CD4-positive, alpha-beta T cell (primary cell): Measurements from ENCODE around the gene POLR1E. TPM values are rescaled to one million over a fixed set of nuclear protein-coding genes. Genes with fewer than 3 reads are reported as not detected.

ENCODE experiments used
- ATAC-seq: fragments of 200-7000 bp; cut with Tn5 transposase; one replicate; pipeline ENCODE4 v1.10.0; 2022; ENCODE audit warnings: mild to moderate bottlenecking; ENCODE audit not compliant: poor library complexity
- CTCF ChIA-PET: fragments of 350-600 bp; sonication (Branson Sonifier 250); formaldehyde crosslinking; loops from one replicate; lab custom pipeline; 2021; ENCODE audit warnings: antibody characterized with exemption, inconsistent platforms; lab: Charles Lee
- POLR2A ChIA-PET: fragments of 350-600 bp; sonication (Branson Sonifier 250); formaldehyde crosslinking; loops from one replicate; lab custom pipeline; 2021; ENCODE audit warnings: antibody characterized with exemption, inconsistent platforms; lab: Charles Lee
- DNase-seq, 14 experiments: peaks; one replicate each; pipeline ENCODE4 v3.0.0-alpha.2; 2013 to 2020; ENCODE audit warnings: mixed read lengths in 2 of 14
- H3K27ac ChIP-seq, 2 donors: one replicate each; pipeline versions ENCODE4 v1.5.1 to v1.7.0; 2013; ENCODE audit warnings: low read length in 2 of 2, low read depth in 1 of 2, mild to moderate bottlenecking in 1 of 2
- H3K27me3 ChIP-seq, 2 experiments: 1 replicate in 1 of 2; 2 replicates in 1 of 2; pipeline versions ENCODE4 v1.6.1 to v1.7.0; 2013; ENCODE audit warnings: low read length in 2 of 2, control low read depth in 1 of 2, mild to moderate bottlenecking in 1 of 2, moderate library complexity in 1 of 2; ENCODE audit not compliant: insufficient read depth in 2 of 2, control insufficient read depth in 1 of 2
- H3K36me3 ChIP-seq: one replicate; pipeline ENCODE4 v1.6.1; 2013; ENCODE audit warnings: low read length, control low read depth; ENCODE audit not compliant: insufficient read depth
- H3K4me1 ChIP-seq: one replicate; pipeline ENCODE4 v1.6.1; 2013; ENCODE audit warnings: low read length, control low read depth; ENCODE audit not compliant: insufficient read depth
- H3K4me3 ChIP-seq: one replicate; pipeline ENCODE4 v1.5.1; 2013; ENCODE audit warnings: mild to moderate bottlenecking, low read length, moderate library complexity
- H3K9me3 ChIP-seq, 2 experiments: 1 replicate in 1 of 2; 2 replicates in 1 of 2; pipeline versions ENCODE4 v1.6.1 to v1.7.0; 2013; ENCODE audit warnings: low read length in 2 of 2, mild to moderate bottlenecking in 2 of 2, control low read depth in 1 of 2, moderate library complexity in 1 of 2; ENCODE audit not compliant: control insufficient read depth in 1 of 2, insufficient read depth in 1 of 2
- H3K27ac Mint-ChIP-seq: one replicate; pipeline ENCODE4 v1.8.0; 2020; ENCODE audit warnings: mixed read lengths
- H3K27me3 Mint-ChIP-seq: one replicate; pipeline ENCODE4 v1.8.0; 2021; ENCODE audit warnings: mixed read lengths
- H3K36me3 Mint-ChIP-seq: one replicate; pipeline ENCODE4 v1.8.0; 2021; ENCODE audit warnings: low read depth, mixed read lengths
- H3K4me1 Mint-ChIP-seq: one replicate; pipeline ENCODE4 v1.8.0; 2021; ENCODE audit warnings: low read depth, mixed read lengths
- H3K4me3 Mint-ChIP-seq: one replicate; pipeline ENCODE4 v1.8.0; 2020; ENCODE audit warnings: mild to moderate bottlenecking, mixed read lengths
- H3K9me3 Mint-ChIP-seq: one replicate; pipeline ENCODE4 v1.8.0; 2020; ENCODE audit warnings: mixed read lengths
- CTCF ChIP-seq: fragments of 200-600 bp; IDR thresholded peaks from one replicate; pipeline ENCODE4 v1.8.0; 2022; ENCODE audit warnings: antibody characterized with exemption, mild to moderate bottlenecking
- intact Hi-C, 2 experiments: fragments of 100-400 bp; cut with DNase I in 1 of 2; cut with micrococcal nuclease in 1 of 2; formaldehyde crosslinking; loops; one replicate each; pipeline versions ENCODE4 v1.15.1 to v1.9.0; 2023 to 2025; cut with DNase I, micrococcal nuclease
- total RNA-seq, 174 experiments: library from RNA in 2 of 174; stranded (reverse) in 2 of 174; gene quantifications; one replicate each; pipeline ENCODE4 v1.2.3 and lab custom pipeline; 2021 to 2026

The POLR1E gene
- total RNA-seq, 2 experiments from 2014 or later, result 28.9 to 29.7 TPM

GRCh38 chr9:37491939-37492338, 6.2 kb downstream of the POLR1E start:
- intact Hi-C loops, result no loop called here
- DNase-seq (no peak), ATAC-seq (no peak)
- CTCF ChIA-PET, result no interaction called here
- no peak for TF ChIP-seq CTCF
- Histone ChIP-seq H3K36me3 (peaks cover 88% of the 10 kb centered on the region), H3K4me3 (no peak overlapping the region), H3K9me3 (no peaks in the 10 kb centered on the region), H3K27me3 (no peaks in the 10 kb centered on the region), H3K4me1 (peaks cover 10% of the 10 kb centered on the region), H3K27ac (no peak overlapping the region)
- Mint-ChIP-seq H3K4me1 (peaks cover 33% of the 10 kb centered on the region), H3K36me3 (peaks cover 91% of the 10 kb centered on the region), H3K4me3 (no peak overlapping the region), H3K27me3 (no peaks in the 10 kb centered on the region), H3K27ac (no peak overlapping the region), H3K9me3 (no peaks in the 10 kb centered on the region)
- POLR2A ChIA-PET, result no interaction called here

- peaks cover 2% of the 10 kb centered on the region for H3K4me1 ChIP-seq
- no peaks in the 10 kb centered on the region for H3K9me3 Mint-ChIP-seq
- intact Hi-C loops, result no loop called here
- ATAC-seq (no peak), DNase-seq (no peak)
- no peak overlapping the region for H3K4me3 ChIP-seq
- no peak overlapping the region for H3K4me3 Mint-ChIP-seq
- H3K27me3 ChIP-seq, result no peaks in the 10 kb centered on the region
- no peaks in the 10 kb centered on the region for H3K9me3 ChIP-seq
- ChIA-PET CTCF (no interaction called here), POLR2A (interaction anchor here (1.8 kb wide), 1 partner anchor 10 kb away, joined by 6 read pairs; the partner anchor contains the start of gene POLR1E)
- peaks cover 86% of the 10 kb centered on the region for H3K36me3 ChIP-seq
- peaks cover 93% of the 10 kb centered on the region for H3K36me3 Mint-ChIP-seq
- H3K27ac ChIP-seq, result no peak overlapping the region
- H3K27ac Mint-ChIP-seq, result no peak overlapping the region
- peaks cover 9% of the 10 kb centered on the region for H3K4me1 Mint-ChIP-seq
- no peak for TF ChIP-seq CTCF
- H3K27me3 Mint-ChIP-seq, result no peaks in the 10 kb centered on the region
These were observed 9.8 kb downstream of the POLR1E start for GRCh38 chr9:37495571-37495970.

- ChIA-PET CTCF (interaction anchor here (0.7 kb wide), 1 partner anchor 104 kb away, joined by 4 read pairs; no protein-coding TSS in a partner anchor), POLR2A (interaction anchor here (1.8 kb wide), 1 partner anchor 10 kb away, joined by 6 read pairs; the partner anchor contains the start of gene POLR1E)
- peaks cover 2% of the 10 kb centered on the region for H3K4me1 ChIP-seq
- H3K36me3 Mint-ChIP-seq, result peaks cover 93% of the 10 kb centered on the region
- no peak overlapping the region for H3K27ac Mint-ChIP-seq
- no peak for TF ChIP-seq CTCF
- ATAC-seq, result no peak
- H3K27me3 Mint-ChIP-seq, result no peaks in the 10 kb centered on the region
- DNase-seq, result no peak
- H3K9me3 ChIP-seq, result no peaks in the 10 kb centered on the region
- no peak overlapping the region for H3K4me3 Mint-ChIP-seq
- peaks cover 88% of the 10 kb centered on the region for H3K36me3 ChIP-seq
- H3K27me3 ChIP-seq, result no peaks in the 10 kb centered on the region
- H3K4me3 ChIP-seq, result no peak overlapping the region
- intact Hi-C loops, result no loop called here
- no peak overlapping the region for H3K27ac ChIP-seq
- no peaks in the 10 kb centered on the region for H3K9me3 Mint-ChIP-seq
- H3K4me1 Mint-ChIP-seq, result peaks cover 5% of the 10 kb centered on the region
These were observed 10.3 kb downstream of the POLR1E start for GRCh38 chr9:37496020-37496419.
